ENCODE measurements around the gene KANSL1. TPM values are rescaled to one million over a fixed set of nuclear protein-coding genes. Genes with fewer than 3 reads are reported as not detected.
A peak's percentile ranks its signal among the peaks of the same experiment; 100 is the strongest.
"Not testable (repeated sequence)": the region's sequence is repeated elsewhere in the genome, so short reads cannot be mapped to it uniquely, and the experiment has no call there.

The KANSL1 gene
- total and polyA plus RNA-seq, 2 donors (not counting 1 experiment from before 2014, with no cell fraction given) = 36.8 to 233 TPM

- no peaks in the 10 kb centered on the region for H3K9me3 Mint-ChIP-seq (ENCODE audit: insufficient read depth)
- WGBS (ENCODE audit: insufficient coverage) = no CpG with 5 or more reads among the region's 3 CpGs
- Histone ChIP-seq H3K9ac (ENCODE audit: low read length) (no peak overlapping the region), H3K4me3 (ENCODE audit: control extremely low read depth in 1 of 5, extremely low read depth in 1 of 5, insufficient read depth in 1 of 5, low read depth in 2 of 5, low read length in 4 of 5) (no peak overlapping the region), H3K79me2 (ENCODE audit: control insufficient read depth, insufficient read depth, low read length) (peaks cover 100% of the 10 kb centered on the region), H3K9me3 (ENCODE audit: control extremely low read depth in 1 of 3, control insufficient read depth in 2 of 3, insufficient read depth in 1 of 3, low read length in 2 of 3) (no peaks in the 10 kb centered on the region), H2AFZ (ENCODE audit: insufficient read depth, low read depth, low read length, poor library complexity, severe bottlenecking) (no peak overlapping the region), H4K20me1 (ENCODE audit: control insufficient read depth, insufficient read depth, low read length, poor library complexity, severe bottlenecking) (peaks cover 83% of the 10 kb centered on the region), H3K27ac (ENCODE audit: low read length in 2 of 2) (no peak overlapping the region), H3K36me3 (replicated peaks in 1 of 2; ENCODE audit: control extremely low read depth in 1 of 2, control insufficient read depth in 1 of 2, extremely low read depth in 1 of 2, insufficient read depth in 2 of 2, low read length in 1 of 2) (no peaks in the 10 kb centered on the region), H3K4me2 (replicated peaks; ENCODE audit: low read depth, low read length, poor library complexity, severe bottlenecking) (peak overlapping the region; percentile 1), H3K27me3 (replicated peaks in 1 of 4; ENCODE audit: control extremely low read depth in 1 of 4, control insufficient read depth in 3 of 4, insufficient read depth in 4 of 4, low read length in 3 of 4) (no peaks in the 10 kb centered on the region), H3K4me1 (ENCODE audit: control insufficient read depth in 2 of 2, insufficient read depth in 2 of 2, low read length in 2 of 2) (peaks cover 35 to 54% of the 10 kb centered on the region in 2 donors)
- TF ChIP-seq EZH2 (IDR thresholded peaks at IDR 0.05; ENCODE audit: borderline replicate concordance, insufficient read depth, low read depth, low read length, poor library complexity, severe bottlenecking) = no peak
- TF ChIP-seq CTCF (IDR thresholded peaks at IDR 0.05) = no peak
- H3K4me1 Mint-ChIP-seq = peaks cover 84% of the 10 kb centered on the region
- H3K27me3 Mint-ChIP-seq = no peaks in the 10 kb centered on the region
- H3K4me3 Mint-ChIP-seq = no peak overlapping the region
- ChIA-PET POLR2A (no interaction called here), CTCF (interaction anchor here (1.2 to 3.3 kb wide), 2 partner anchors 10 to 27 kb away, joined by 3 to 17 read pairs; partner anchors contain the start of gene KANSL1)
- intact Hi-C loops (cut with micrococcal nuclease) = no loop called here
- ATAC-seq (ENCODE audit: low read depth) = no peak
- DNase-seq = no peak
- H3K27ac Mint-ChIP-seq = no peak overlapping the region
Observed at GRCh38 chr17:46182961-46183360, 10.3 kb downstream of the KANSL1 start.

- no peak for ATAC-seq (ENCODE audit: low read depth)
- no peaks in the 10 kb centered on the region for H3K9me3 Mint-ChIP-seq (ENCODE audit: insufficient read depth)
- ChIA-PET POLR2A (interaction anchor here (0.7 kb wide), 1 partner anchor 494 kb away, joined by 4 read pairs; no protein-coding TSS in a partner anchor), CTCF (interaction anchor here (0.8 to 3.3 kb wide), 3 partner anchors 11 to 28 kb away, joined by 3 to 17 read pairs (median 3); partner anchors contain the start of gene KANSL1)
- H3K4me1 Mint-ChIP-seq = peaks cover 82% of the 10 kb centered on the region
- no peaks in the 10 kb centered on the region for H3K27me3 Mint-ChIP-seq
- peaks cover 36 to 47% of the 10 kb centered on the region in 2 donors for H3K4me1 ChIP-seq (ENCODE audit: control insufficient read depth in 2 of 2, insufficient read depth in 2 of 2, low read length in 2 of 2)
- peaks cover 100% of the 10 kb centered on the region for H3K79me2 ChIP-seq (ENCODE audit: control insufficient read depth, insufficient read depth, low read length)
- DNase-seq = no peak
- no peak overlapping the region for H3K27ac ChIP-seq (ENCODE audit: low read length in 2 of 2)
- H3K4me2 ChIP-seq (replicated peaks; ENCODE audit: low read depth, low read length, poor library complexity, severe bottlenecking) = no peak overlapping the region
- no peaks in the 10 kb centered on the region for H3K36me3 ChIP-seq (replicated peaks in 1 of 2; ENCODE audit: control extremely low read depth in 1 of 2, control insufficient read depth in 1 of 2, extremely low read depth in 1 of 2, insufficient read depth in 2 of 2, low read length in 1 of 2)
- no peak overlapping the region for H2AFZ ChIP-seq (ENCODE audit: insufficient read depth, low read depth, low read length, poor library complexity, severe bottlenecking)
- H3K27ac Mint-ChIP-seq = no peak overlapping the region
- TF ChIP-seq CTCF (IDR thresholded peaks at IDR 0.05) (no peak), EZH2 (IDR thresholded peaks at IDR 0.05; ENCODE audit: borderline replicate concordance, insufficient read depth, low read depth, low read length, poor library complexity, severe bottlenecking) (no peak)
- intact Hi-C loops (cut with micrococcal nuclease) = no loop called here
- WGBS (ENCODE audit: insufficient coverage) = no CpG with 5 or more reads among the region's 5 CpGs
- peaks cover 78% of the 10 kb centered on the region for H4K20me1 ChIP-seq (ENCODE audit: control insufficient read depth, insufficient read depth, low read length, poor library complexity, severe bottlenecking)
- no peak overlapping the region for H3K4me3 ChIP-seq (ENCODE audit: control extremely low read depth in 1 of 5, extremely low read depth in 1 of 5, insufficient read depth in 1 of 5, low read depth in 2 of 5, low read length in 4 of 5)
- H3K9me3 ChIP-seq (ENCODE audit: control extremely low read depth in 1 of 3, control insufficient read depth in 2 of 3, insufficient read depth in 1 of 3, low read length in 2 of 3) = no peaks in the 10 kb centered on the region
- no peak overlapping the region for H3K4me3 Mint-ChIP-seq
- no peak overlapping the region for H3K9ac ChIP-seq (ENCODE audit: low read length)
- H3K27me3 ChIP-seq (replicated peaks in 1 of 4; ENCODE audit: control extremely low read depth in 1 of 4, control insufficient read depth in 3 of 4, insufficient read depth in 4 of 4, low read length in 3 of 4) = no peaks in the 10 kb centered on the region
Observed at GRCh38 chr17:46181940-46182339, 11.3 kb downstream of the KANSL1 start.

- H3K36me3 ChIP-seq (replicated peaks in 1 of 2; ENCODE audit: control extremely low read depth in 1 of 2, control insufficient read depth in 1 of 2, extremely low read depth in 1 of 2, insufficient read depth in 2 of 2, low read length in 1 of 2); H3K27me3 ChIP-seq (replicated peaks in 1 of 4; ENCODE audit: control extremely low read depth in 1 of 4, control insufficient read depth in 3 of 4, insufficient read depth in 4 of 4, low read length in 3 of 4); H3K4me3 Mint-ChIP-seq; H3K9me3 Mint-ChIP-seq (ENCODE audit: insufficient read depth); intact Hi-C loops (cut with micrococcal nuclease); ATAC-seq (ENCODE audit: low read depth); DNase-seq; H3K4me3 ChIP-seq (ENCODE audit: control extremely low read depth in 1 of 5, extremely low read depth in 1 of 5, insufficient read depth in 1 of 5, low read depth in 2 of 5, low read length in 4 of 5); H3K4me2 ChIP-seq (replicated peaks; ENCODE audit: low read depth, low read length, poor library complexity, severe bottlenecking); H2AFZ ChIP-seq (ENCODE audit: insufficient read depth, low read depth, low read length, poor library complexity, severe bottlenecking); H3K9ac ChIP-seq (ENCODE audit: low read length); H3K9me3 ChIP-seq (ENCODE audit: control extremely low read depth in 1 of 3, control insufficient read depth in 2 of 3, insufficient read depth in 1 of 3, low read length in 2 of 3); H3K27me3 Mint-ChIP-seq: not testable (repeated sequence)
- Mint-ChIP-seq H3K4me1 (peaks cover 81% of the 10 kb centered on the region), H3K27ac (peak overlapping the region; percentile 29)
- ChIA-PET CTCF (interaction anchor here (0.7 to 3.3 kb wide), 5 partner anchors 10 to 555 kb away, joined by 3 to 17 read pairs (median 5); partner anchors contain the start of gene KANSL1), POLR2A (interaction anchor here (0.7 kb wide), 1 partner anchor 494 kb away, joined by 4 read pairs; no protein-coding TSS in a partner anchor)
- H3K79me2 ChIP-seq (ENCODE audit: control insufficient read depth, insufficient read depth, low read length) = peaks cover 100% of the 10 kb centered on the region
- peaks cover 36 to 51% of the 10 kb centered on the region in 2 donors for H3K4me1 ChIP-seq (ENCODE audit: control insufficient read depth in 2 of 2, insufficient read depth in 2 of 2, low read length in 2 of 2)
- H4K20me1 ChIP-seq (ENCODE audit: control insufficient read depth, insufficient read depth, low read length, poor library complexity, severe bottlenecking) = peaks cover 85% of the 10 kb centered on the region
- WGBS (ENCODE audit: insufficient coverage) = 100% methylated on average over 3 of the region's 14 CpGs
- peak overlapping the region in 1 of 2 donors; percentile 19 for H3K27ac ChIP-seq (ENCODE audit: low read length in 2 of 2)
Observed at GRCh38 chr17:46181316-46181715, 11.9 kb downstream of the KANSL1 start.
